GM18951 (cell line): Measurements from ENCODE around the gene NCKAP1.

Experiments
- POLR2A ChIP-seq: IDR thresholded peaks from 4 replicates; pipeline ENCODE4 v1.6.1; 2011; ENCODE audit warnings: mild to moderate bottlenecking; ENCODE audit not compliant: insufficient read length, insufficient read depth; ENCODE audit errors: extremely low read depth
- in situ Hi-C: fragments of 300-500 bp; cut with MboI; formaldehyde crosslinking; loops from one replicate; pipeline ENCODE4 v1.12.0; 2022; ENCODE audit warnings: low sequenced_read_pairs, mixed read lengths, inconsistent platforms; ENCODE audit not compliant: unreplicated experiment

Gene NCKAP1

GRCh38 chr2:182937870-182938269, 100.4 kb downstream of the NCKAP1 start:
- TF ChIP-seq POLR2A, result no peak
- in situ Hi-C loops, result no loop called here

- in situ Hi-C loops, result no loop called here
- no peak for TF ChIP-seq POLR2A
Observed at GRCh38 chr2:182933629-182934028, 104.6 kb downstream of the NCKAP1 start.

GRCh38 chr2:182929972-182930371, 108.3 kb downstream of the NCKAP1 start:
- no peak for TF ChIP-seq POLR2A
- in situ Hi-C loops, result no loop called here

DNA sequence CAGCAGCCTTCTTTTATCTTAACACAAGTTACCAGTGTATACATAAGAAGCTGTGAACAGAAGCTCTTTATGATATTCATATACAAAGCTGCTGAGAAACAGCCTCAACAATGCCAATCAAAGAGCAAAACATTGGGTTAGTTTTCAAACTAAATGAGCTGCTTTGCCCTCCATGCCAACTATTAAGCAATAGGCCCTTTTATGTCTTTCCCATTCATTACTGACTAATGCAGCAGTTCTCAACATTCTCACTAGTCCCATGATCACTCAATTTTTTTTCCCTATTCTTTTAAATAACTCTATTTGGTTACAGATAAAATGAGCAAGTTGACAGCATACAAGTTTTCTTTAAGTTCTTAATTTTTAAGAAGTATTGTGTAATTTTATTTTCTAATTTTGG, 114.0 kb downstream of the NCKAP1 start:
- in situ Hi-C loops, result no loop called here
- TF ChIP-seq POLR2A, result no peak

- TF ChIP-seq POLR2A, result no peak
- in situ Hi-C loops, result no loop called here
Observed at GRCh38 chr2:182921234-182921633, 117.0 kb downstream of the NCKAP1 start.

DNA sequence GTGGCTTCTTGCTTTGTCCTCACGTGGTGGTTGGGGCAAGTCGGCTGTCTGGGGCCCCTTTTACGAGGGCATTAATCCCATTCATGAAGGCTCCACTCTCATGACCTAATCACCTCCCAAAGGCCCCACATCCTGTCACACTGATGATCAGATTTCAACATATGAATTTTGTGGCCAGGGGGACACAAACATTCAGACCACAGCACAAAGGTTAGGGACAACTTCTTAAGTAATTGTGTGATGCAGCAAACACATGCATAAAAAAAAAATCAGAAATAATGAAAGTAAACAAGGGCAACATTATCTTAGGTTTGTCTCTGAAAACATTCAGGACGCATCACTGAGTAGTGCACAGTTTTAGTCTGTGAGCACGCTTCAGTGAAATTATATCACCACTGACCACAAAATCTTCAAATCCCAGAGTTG, 117.6 kb downstream of the NCKAP1 start:
- no peak for TF ChIP-seq POLR2A
- in situ Hi-C loops, result no loop called here

DNA sequence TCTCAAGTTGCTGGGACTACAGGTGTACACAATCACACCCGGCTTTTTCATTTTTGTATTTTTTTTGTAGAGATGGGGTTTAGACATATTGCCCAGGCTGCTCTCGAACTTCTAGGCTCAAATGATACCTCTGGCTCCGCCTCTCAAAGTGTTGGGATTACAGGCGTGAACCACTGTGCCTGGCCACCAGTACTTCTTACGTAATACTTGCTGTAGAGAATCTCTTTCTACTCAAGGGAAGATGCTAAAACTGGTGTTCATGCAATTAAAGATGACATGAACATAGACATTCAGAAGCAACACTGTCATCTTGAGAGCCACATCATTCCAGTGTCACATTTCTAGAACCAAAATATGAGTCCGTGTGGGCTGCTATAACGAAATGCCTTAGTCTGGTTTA, 118.2 kb downstream of the NCKAP1 start:
- TF ChIP-seq POLR2A, result no peak
- in situ Hi-C loops, result no loop called here

- in situ Hi-C loops, result no loop called here
- no peak for TF ChIP-seq POLR2A
Observed at GRCh38 chr2:182918961-182919652, 119.2 kb downstream of the NCKAP1 start.

GRCh38 chr2:182917924-182918323, 120.3 kb downstream of the NCKAP1 start:
- no peak for TF ChIP-seq POLR2A
- in situ Hi-C loops, result no loop called here

DNA sequence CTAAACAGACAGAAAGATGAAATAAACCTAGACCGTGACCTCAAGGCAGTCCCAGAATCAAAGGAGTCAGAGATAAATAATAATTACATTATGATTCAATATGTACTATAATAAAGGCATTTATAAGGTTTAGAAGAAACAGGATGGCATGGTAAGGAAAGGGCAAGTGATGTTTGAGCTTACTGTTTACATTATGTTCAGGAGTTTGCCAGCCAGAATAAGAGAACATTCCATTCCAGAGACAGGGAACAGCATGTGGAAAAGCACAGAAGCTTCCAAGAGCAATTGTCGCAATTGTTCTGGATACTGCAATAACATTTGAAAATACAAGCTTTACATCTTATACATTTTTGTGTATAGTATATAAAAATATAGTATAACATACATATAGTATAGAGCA, 121.8 kb downstream of the NCKAP1 start:
- no peak for TF ChIP-seq POLR2A

GRCh38 chr2:182915369-182916326, 122.6 kb downstream of the NCKAP1 start:
- in situ Hi-C loops, result no loop called here

More for the DNA sequence above, 121.8 kb downstream of the NCKAP1 start:
- in situ Hi-C loops, result no loop called here

GRCh38 chr2:182914852-182915251, 123.4 kb downstream of the NCKAP1 start:
- no peak for TF ChIP-seq POLR2A
- in situ Hi-C loops, result no loop called here

More at GRCh38 chr2:182915369-182916326, 122.6 kb downstream of the NCKAP1 start:
- no peak for TF ChIP-seq POLR2A

GRCh38 chr2:182913064-182913463, 125.2 kb downstream of the NCKAP1 start:
- in situ Hi-C loops, result no loop called here
- no peak for TF ChIP-seq POLR2A
